HG03342 (cell line): ENCODE results near the gene ADCY2.

Experiments used
- ATAC-seq: cut with Tn5 transposase; IDR thresholded peaks from one replicate; pipeline ENCODE4 v1.9.1; 2021; ENCODE audit warnings: mild to moderate bottlenecking, moderate library complexity; ENCODE audit not compliant: unreplicated experiment

Gene ADCY2

DNA sequence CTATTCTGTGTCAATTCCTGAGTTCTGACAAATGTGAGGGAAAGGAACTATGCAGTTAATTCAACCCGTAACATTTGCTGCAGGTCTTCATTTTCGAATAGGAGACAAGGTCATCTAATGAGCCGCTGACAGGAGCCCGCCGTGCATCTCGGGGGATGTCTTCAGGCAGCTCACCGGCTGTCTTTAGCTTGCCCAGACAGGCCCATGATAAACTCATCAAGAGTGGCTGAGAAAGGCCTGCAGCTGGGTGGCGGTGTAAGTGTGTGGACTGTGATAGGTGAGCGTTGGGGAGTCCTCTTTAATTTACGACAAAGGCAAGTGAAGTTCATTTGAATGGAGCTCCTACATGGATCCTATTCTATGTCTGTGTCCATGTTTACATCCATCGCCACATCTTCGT is 190.5 kb downstream of the ADCY2 start:
- no peak for ATAC-seq

DNA sequence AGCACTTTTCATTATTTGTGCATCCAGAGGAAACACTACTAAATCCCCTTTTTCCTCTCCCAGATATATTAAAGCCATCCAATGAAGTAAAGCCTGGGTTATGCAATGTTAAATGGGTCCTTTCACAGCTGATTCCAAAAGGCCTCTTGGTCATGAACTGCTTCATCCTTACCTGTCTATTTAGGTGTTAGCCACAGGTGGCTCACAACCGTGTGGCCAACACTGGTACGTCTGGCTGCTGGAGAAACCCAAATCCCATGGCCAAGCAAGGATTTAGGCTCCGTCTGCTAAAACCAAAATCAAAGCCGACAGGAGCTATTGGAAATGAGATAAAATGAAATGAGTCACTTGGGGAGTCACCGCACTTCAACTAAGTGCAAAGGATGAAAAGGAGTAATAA is 193.9 kb downstream of the ADCY2 start:
- ATAC-seq, result no peak

DNA sequence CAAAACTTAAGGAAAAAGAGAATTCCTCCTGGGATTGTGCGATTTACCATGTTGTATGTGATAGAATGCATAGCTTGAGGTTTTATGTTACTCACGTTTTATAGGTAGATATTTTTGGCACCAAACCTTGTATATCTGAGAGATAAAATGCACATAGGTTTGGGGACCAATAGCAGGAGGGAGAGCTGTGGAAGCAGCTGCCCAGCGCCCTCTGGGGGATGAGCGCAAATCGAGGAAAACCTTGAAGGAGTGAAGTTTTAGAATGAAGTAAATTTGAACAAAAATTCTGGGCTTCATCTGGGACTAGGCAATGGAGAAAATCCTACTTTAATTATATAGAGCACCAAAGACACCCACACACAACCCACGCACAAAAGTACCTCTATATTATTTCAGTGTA is 197.0 kb downstream of the ADCY2 start:
- no peak for ATAC-seq

DNA sequence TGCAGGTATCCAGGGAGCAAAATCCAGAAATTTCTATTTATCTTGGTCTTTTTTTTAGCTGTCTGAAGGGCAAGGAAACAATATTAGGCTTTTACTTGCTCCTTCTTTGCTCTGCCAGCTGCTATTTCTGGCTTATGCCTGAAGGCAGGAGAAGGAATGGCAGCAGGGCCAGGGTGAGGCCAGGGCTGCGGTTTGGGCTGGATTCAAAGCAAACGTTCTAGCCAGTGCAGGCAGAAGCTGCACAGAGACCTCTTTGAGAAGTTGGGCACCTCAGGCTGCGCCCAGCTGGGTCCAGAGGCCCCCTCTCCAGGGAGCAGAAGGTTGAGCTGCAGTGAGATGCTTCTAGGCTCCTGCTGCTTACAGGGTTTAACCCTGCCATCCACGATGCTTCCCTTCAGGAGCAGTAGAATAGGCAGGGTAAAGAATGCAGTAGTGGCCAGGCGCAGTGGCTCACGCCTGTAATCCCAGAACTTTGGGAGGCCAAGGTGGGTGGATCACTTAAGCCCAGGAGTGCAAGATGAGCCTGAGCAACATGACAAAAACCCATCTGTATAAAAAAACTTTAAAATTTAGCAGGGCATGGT is 201.2 kb downstream of the ADCY2 start:
- no peak for ATAC-seq

- ATAC-seq, result no peak
Observed at GRCh38 chr5:7606840-7607465, 211.0 kb downstream of the ADCY2 start.

DNA sequence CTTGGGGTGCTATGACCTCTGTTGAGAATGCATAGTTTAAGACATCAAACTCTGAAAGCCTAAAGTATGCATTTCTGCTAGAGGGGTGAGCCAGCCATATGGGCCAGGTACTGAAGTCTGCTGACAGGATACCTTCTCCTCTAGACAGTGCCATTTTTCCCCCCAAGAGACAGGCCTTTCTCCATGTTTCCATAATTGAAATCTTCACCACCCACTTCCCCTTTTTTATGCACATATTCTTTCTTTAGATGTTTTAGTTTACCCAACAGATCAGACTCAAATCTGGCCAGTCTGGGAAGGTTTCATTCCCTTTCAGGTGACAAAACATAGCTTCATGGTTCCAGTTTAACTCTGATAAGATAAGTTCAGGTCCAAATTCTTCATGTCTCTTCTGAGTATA is 212.8 kb downstream of the ADCY2 start:
- no peak for ATAC-seq

GRCh38 chr5:7609726-7610125 is 213.8 kb downstream of the ADCY2 start:
- no peak for ATAC-seq

GRCh38 chr5:7610531-7611177 is 214.7 kb downstream of the ADCY2 start:
- ATAC-seq, result no peak

DNA sequence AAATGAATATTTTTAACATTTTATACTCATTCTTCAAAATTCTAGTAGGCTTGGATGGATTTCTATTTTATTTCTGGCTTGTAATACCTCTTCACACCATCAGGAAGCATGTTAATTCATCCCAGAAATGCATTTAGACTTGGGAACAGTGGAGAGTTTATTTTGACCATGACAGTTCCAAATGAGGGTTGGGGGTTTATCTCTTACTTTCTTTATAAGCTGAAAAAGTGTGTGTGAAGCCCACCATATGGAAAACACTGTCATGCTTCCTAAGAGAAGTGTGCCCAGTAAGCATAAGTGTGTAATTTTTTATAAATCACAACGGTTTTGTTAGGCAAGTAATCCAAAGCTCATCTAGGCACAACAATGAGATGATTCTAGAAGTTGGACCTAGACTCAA is 215.6 kb downstream of the ADCY2 start:
- ATAC-seq, result no peak

GRCh38 chr5:7615566-7616061 is 219.7 kb downstream of the ADCY2 start:
- no peak for ATAC-seq

- no peak for ATAC-seq
Observed at GRCh38 chr5:7616897-7617296, 221.0 kb downstream of the ADCY2 start.

- ATAC-seq, result no peak
Observed at GRCh38 chr5:7622498-7622897, 226.6 kb downstream of the ADCY2 start.

DNA sequence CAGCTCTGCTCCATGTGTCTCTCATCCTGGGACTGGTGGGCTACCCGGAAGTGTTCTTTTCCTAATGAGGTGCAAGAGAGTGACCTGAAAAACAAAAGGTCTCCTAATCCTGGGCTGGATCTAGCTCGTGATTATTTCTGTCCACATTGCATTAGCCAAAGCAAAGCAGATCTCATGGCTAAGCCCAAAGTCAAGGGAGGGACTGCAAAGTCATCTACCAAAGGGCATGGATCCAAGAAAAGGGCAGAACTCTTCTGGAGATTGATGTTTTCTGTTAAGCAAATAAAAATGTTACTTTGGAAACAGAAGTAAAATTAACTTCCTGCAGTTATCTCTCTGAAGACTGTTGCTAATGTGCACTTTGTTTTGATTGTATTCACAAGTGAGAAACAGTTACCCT is 229.8 kb downstream of the ADCY2 start:
- no peak for ATAC-seq

DNA sequence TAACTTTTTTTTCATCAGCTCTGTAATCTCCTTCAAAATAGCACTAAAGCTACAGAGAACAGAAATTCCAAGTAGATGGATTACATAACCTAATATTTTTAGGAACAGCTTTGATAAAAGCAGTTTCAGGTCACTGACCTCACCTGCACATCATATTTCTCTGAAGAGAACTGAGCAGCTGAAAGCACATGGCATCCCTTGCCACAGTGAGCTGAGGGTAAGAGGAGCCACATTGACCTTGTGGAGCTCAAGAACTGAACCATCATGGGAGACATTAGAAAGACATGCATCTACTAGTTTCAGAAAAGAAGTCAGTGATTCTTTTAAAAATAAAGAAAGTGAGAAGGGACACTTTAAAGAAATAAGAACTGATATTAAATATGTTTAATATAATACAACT is 232.3 kb downstream of the ADCY2 start:
- no peak for ATAC-seq

GRCh38 chr5:7628820-7629219 is 232.9 kb downstream of the ADCY2 start:
- no peak for ATAC-seq

DNA sequence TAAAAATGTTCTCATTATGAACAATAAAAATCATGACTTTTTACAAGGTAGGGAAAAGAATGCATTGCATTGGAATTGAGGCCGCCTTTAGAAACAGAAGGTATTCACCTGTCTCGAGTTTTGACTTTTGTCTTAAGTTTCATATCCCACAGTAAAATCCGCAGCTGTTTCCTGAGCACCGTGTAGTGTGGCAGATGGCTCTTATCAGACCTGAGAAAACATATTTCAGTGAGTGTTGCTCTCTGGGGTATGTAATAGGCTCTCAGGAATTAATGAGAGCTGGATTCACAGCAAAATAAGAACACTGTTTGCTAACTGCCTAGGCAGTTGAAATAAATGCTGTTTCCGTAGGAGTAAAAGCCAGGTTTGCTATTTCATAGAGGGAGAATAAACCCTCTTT is 233.6 kb downstream of the ADCY2 start:
- no peak for ATAC-seq

GRCh38 chr5:7634837-7635236 is 238.9 kb downstream of the ADCY2 start:
- no peak for ATAC-seq

- ATAC-seq, result no peak
Observed at GRCh38 chr5:7638456-7638855, 242.5 kb downstream of the ADCY2 start.

- no peak for ATAC-seq
Observed at GRCh38 chr5:7642029-7642428, 246.1 kb downstream of the ADCY2 start.

- ATAC-seq, result no peak
Observed at GRCh38 chr5:7644723-7645122, 248.8 kb downstream of the ADCY2 start.

DNA sequence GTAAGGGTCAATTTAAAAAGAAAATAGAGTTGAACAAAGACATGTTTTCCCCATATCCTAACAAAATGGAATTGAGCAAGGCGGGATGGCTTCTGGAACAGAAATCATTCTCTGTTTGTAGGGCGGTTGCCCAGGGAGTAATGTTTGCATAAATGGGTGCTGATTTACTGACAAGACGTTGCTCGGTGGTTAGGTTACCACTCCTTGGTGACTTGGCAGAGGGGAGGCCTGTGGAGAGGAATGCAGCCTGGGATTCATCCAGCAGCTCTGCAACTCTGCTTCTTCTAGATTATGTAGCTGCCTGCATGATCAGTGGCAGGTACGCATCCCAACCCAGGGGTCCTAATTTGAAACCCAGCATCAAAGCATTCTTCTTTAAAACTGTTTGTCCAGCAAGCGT is 254.8 kb downstream of the ADCY2 start:
- ATAC-seq, result no peak

- ATAC-seq, result no peak
Observed at GRCh38 chr5:7653046-7653445, 257.1 kb downstream of the ADCY2 start.
